ENCODE measurements around the gene GTSF1L.

GRCh38 chr20:43702502-43702901, 24.3 kb downstream of the GTSF1L start:
- no peak for TF ChIP-seq CTCF (IDR thresholded peaks at IDR 0.05)
- no peak for TF ChIP-seq POLR2A (IDR thresholded peaks at IDR 0.05)
